ENCODE data around the gene HAPLN1.

Gene HAPLN1

DNA sequence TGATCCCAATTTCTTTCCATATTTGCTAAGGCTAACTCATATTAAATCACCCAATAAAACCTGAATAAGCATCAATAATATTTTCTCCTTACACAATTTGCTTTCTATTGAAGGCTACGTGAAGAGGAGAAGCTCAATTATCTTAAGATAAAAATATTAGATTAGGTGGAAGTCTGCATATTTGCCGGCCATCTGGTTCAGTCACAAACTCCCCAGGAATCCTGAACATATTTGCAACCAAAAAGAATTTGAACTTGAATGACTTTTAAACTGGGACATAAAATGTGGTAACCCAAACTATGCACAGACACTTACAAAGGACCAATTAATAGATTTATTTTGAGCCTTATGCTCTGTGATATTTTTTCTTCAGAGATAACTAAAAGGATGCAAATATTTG, 92.3 kb downstream of the HAPLN1 start:
- Histone ChIP-seq H3K27ac (ENCODE audit: low read depth, low read length) (no peak overlapping the region), H3K36me3 (ENCODE audit: control insufficient read depth in 1 of 2, insufficient read depth in 2 of 2, low read length in 2 of 2) (no peaks in the 10 kb centered on the region), H3K4me1 (ENCODE audit: control insufficient read depth in 1 of 2, insufficient read depth in 2 of 2, low read length in 2 of 2) (no peaks in the 10 kb centered on the region), H3K9ac (ENCODE audit: low read depth in 1 of 2, low read length in 2 of 2) (no peak overlapping the region), H3K27me3 (ENCODE audit: control insufficient read depth in 1 of 2, insufficient read depth in 2 of 2, low read length in 2 of 2) (no peaks in the 10 kb centered on the region), H3K4me3 (ENCODE audit: low read depth in 1 of 2, low read length in 2 of 2) (no peak overlapping the region), H3K9me3 (ENCODE audit: control insufficient read depth in 1 of 2, low read length in 2 of 2) (no peaks in the 10 kb centered on the region)

GRCh38 chr5:83614841-83615240, 105.8 kb downstream of the HAPLN1 start:
- H3K4me3 ChIP-seq (ENCODE audit: low read depth in 1 of 2, low read length in 2 of 2) = no peak overlapping the region
- no peaks in the 10 kb centered on the region for H3K4me1 ChIP-seq (ENCODE audit: control insufficient read depth in 1 of 2, insufficient read depth in 2 of 2, low read length in 2 of 2)
- no peaks in the 10 kb centered on the region for H3K27me3 ChIP-seq (ENCODE audit: control insufficient read depth in 1 of 2, insufficient read depth in 2 of 2, low read length in 2 of 2)
- H3K27ac ChIP-seq (ENCODE audit: low read depth, low read length) = no peak overlapping the region
- peaks cover 5 to 7% of the 10 kb centered on the region in 2 donors for H3K9me3 ChIP-seq (ENCODE audit: control insufficient read depth in 1 of 2, low read length in 2 of 2)
- no peaks in the 10 kb centered on the region for H3K36me3 ChIP-seq (ENCODE audit: control insufficient read depth in 1 of 2, insufficient read depth in 2 of 2, low read length in 2 of 2)
- H3K9ac ChIP-seq (ENCODE audit: low read depth in 1 of 2, low read length in 2 of 2) = no peak overlapping the region

- H3K36me3 ChIP-seq (ENCODE audit: control insufficient read depth in 1 of 2, insufficient read depth in 2 of 2, low read length in 2 of 2) = no peaks in the 10 kb centered on the region
- H3K9me3 ChIP-seq (ENCODE audit: control insufficient read depth in 1 of 2, low read length in 2 of 2) = no peaks in the 10 kb centered on the region
- no peak overlapping the region for H3K9ac ChIP-seq (ENCODE audit: low read depth in 1 of 2, low read length in 2 of 2)
- H3K27me3 ChIP-seq (ENCODE audit: control insufficient read depth in 1 of 2, insufficient read depth in 2 of 2, low read length in 2 of 2) = no peaks in the 10 kb centered on the region
- no peaks in the 10 kb centered on the region for H3K4me1 ChIP-seq (ENCODE audit: control insufficient read depth in 1 of 2, insufficient read depth in 2 of 2, low read length in 2 of 2)
- no peak overlapping the region for H3K4me3 ChIP-seq (ENCODE audit: low read depth in 1 of 2, low read length in 2 of 2)
- H3K27ac ChIP-seq (ENCODE audit: low read depth, low read length) = no peak overlapping the region
Observed at GRCh38 chr5:83608122-83608521, 112.5 kb downstream of the HAPLN1 start.

DNA sequence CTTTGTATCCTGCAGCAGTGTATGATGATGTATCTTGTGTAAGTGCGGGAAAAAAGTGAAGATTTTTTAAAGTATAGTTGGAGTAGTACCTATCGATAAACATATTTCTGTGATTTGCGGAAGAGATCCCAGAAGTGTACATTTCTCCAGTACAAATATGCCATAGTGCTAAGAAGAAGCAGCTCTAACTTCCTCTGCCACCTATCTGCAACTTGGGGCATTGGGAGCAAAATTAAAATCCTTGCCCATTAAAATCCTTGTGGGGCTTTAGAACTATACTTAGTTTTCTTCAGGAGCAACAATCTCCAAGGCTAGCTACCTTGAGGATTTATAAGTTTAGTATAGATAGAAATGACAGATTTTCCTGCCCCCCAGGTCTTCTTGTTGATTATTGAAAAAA, 125.4 kb downstream of the HAPLN1 start:
- no peak overlapping the region for H3K27ac ChIP-seq (ENCODE audit: low read depth, low read length)
- no peak overlapping the region for H3K9ac ChIP-seq (ENCODE audit: low read depth in 1 of 2, low read length in 2 of 2)
- no peaks in the 10 kb centered on the region for H3K36me3 ChIP-seq (ENCODE audit: control insufficient read depth in 1 of 2, insufficient read depth in 2 of 2, low read length in 2 of 2)
- H3K4me3 ChIP-seq (ENCODE audit: low read depth in 1 of 2, low read length in 2 of 2) = no peak overlapping the region
- no peaks in the 10 kb centered on the region for H3K27me3 ChIP-seq (ENCODE audit: control insufficient read depth in 1 of 2, insufficient read depth in 2 of 2, low read length in 2 of 2)
- no peaks in the 10 kb centered on the region for H3K4me1 ChIP-seq (ENCODE audit: control insufficient read depth in 1 of 2, insufficient read depth in 2 of 2, low read length in 2 of 2)
- H3K9me3 ChIP-seq (ENCODE audit: control insufficient read depth in 1 of 2, low read length in 2 of 2) = no peaks in the 10 kb centered on the region

GRCh38 chr5:83590966-83591365, 129.7 kb downstream of the HAPLN1 start:
- Histone ChIP-seq H3K9ac (ENCODE audit: low read depth in 1 of 2, low read length in 2 of 2) (no peak overlapping the region), H3K36me3 (ENCODE audit: control insufficient read depth in 1 of 2, insufficient read depth in 2 of 2, low read length in 2 of 2) (no peaks in the 10 kb centered on the region), H3K4me1 (ENCODE audit: control insufficient read depth in 1 of 2, insufficient read depth in 2 of 2, low read length in 2 of 2) (no peaks in the 10 kb centered on the region), H3K9me3 (ENCODE audit: control insufficient read depth in 1 of 2, low read length in 2 of 2) (no peaks in the 10 kb centered on the region), H3K4me3 (ENCODE audit: low read depth in 1 of 2, low read length in 2 of 2) (no peak overlapping the region), H3K27me3 (ENCODE audit: control insufficient read depth in 1 of 2, insufficient read depth in 2 of 2, low read length in 2 of 2) (no peaks in the 10 kb centered on the region), H3K27ac (ENCODE audit: low read depth, low read length) (no peak overlapping the region)

GRCh38 chr5:83589786-83590185, 130.9 kb downstream of the HAPLN1 start:
- H3K27ac ChIP-seq (ENCODE audit: low read depth, low read length) = no peak overlapping the region
- no peaks in the 10 kb centered on the region for H3K27me3 ChIP-seq (ENCODE audit: control insufficient read depth in 1 of 2, insufficient read depth in 2 of 2, low read length in 2 of 2)
- no peaks in the 10 kb centered on the region for H3K4me1 ChIP-seq (ENCODE audit: control insufficient read depth in 1 of 2, insufficient read depth in 2 of 2, low read length in 2 of 2)
- no peak overlapping the region for H3K9ac ChIP-seq (ENCODE audit: low read depth in 1 of 2, low read length in 2 of 2)
- no peaks in the 10 kb centered on the region for H3K9me3 ChIP-seq (ENCODE audit: control insufficient read depth in 1 of 2, low read length in 2 of 2)
- H3K4me3 ChIP-seq (ENCODE audit: low read depth in 1 of 2, low read length in 2 of 2) = no peak overlapping the region
- H3K36me3 ChIP-seq (ENCODE audit: control insufficient read depth in 1 of 2, insufficient read depth in 2 of 2, low read length in 2 of 2) = no peaks in the 10 kb centered on the region

Measured in duodenal mucosa (tissue), 2 donors.